OCI-LY1 (cell line): ENCODE data around the gene SNED1.

Experiments
- EZH2 ChIP-seq: fragments of 200-600 bp; sonication (generic), shearing (Covaris generic); IDR thresholded peaks from 2 replicates; pipeline ENCODE4 v1.8.0; 2017; ENCODE audit warnings: borderline replicate concordance, mixed run types, mild to moderate bottlenecking, antibody characterized with exemption, low read length, moderate library complexity, mixed read lengths
- TF ChIP-seq, protein P1 (sequence below): fragments of 200-600 bp; sonication (generic), shearing (Covaris generic); IDR thresholded peaks from 2 replicates; pipeline ENCODE4 v1.5.1; 2017; ENCODE audit warnings: mild to moderate bottlenecking, antibody characterized with exemption, low read length, moderate library complexity, mixed read lengths

- TF ChIP-seq, protein P1, sequence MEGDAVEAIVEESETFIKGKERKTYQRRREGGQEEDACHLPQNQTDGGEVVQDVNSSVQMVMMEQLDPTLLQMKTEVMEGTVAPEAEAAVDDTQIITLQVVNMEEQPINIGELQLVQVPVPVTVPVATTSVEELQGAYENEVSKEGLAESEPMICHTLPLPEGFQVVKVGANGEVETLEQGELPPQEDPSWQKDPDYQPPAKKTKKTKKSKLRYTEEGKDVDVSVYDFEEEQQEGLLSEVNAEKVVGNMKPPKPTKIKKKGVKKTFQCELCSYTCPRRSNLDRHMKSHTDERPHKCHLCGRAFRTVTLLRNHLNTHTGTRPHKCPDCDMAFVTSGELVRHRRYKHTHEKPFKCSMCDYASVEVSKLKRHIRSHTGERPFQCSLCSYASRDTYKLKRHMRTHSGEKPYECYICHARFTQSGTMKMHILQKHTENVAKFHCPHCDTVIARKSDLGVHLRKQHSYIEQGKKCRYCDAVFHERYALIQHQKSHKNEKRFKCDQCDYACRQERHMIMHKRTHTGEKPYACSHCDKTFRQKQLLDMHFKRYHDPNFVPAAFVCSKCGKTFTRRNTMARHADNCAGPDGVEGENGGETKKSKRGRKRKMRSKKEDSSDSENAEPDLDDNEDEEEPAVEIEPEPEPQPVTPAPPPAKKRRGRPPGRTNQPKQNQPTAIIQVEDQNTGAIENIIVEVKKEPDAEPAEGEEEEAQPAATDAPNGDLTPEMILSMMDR: no peak
- TF ChIP-seq EZH2: no peak
Measured at GRCh38 chr2:241087420-241088268, 89.2 kb downstream of the SNED1 start.
